ENCODE measurements around the gene SGTB. TPM values are rescaled to one million over a fixed set of nuclear protein-coding genes. Genes with fewer than 3 reads are reported as not detected.

SGTB gene
- 1 to 10 TPM; 7.4 to 8.3 TPM for total RNA-seq
- long read RNA-seq, full-length matches to known transcripts, result 4 of 7 reads
- long read RNA-seq, partial matches to known transcripts, result 0 of 7 reads
- long read RNA-seq, other reads (novel, unspliced or antisense), result 3 of 7 reads

- DNase-seq (peak; percentile 90), ATAC-seq (peak; percentile 99)
- intact Hi-C loops (cut with DNase I), result no loop called here
These were observed at the start of gene SGTB, which contains the start of gene NLN for GRCh38 chr5:65721720-65722574. SGTB (minus strand) TSS chr5:65722109; CDS start chr5:65720807, 1,302 bp downstream. NLN (plus strand) TSS chr5:65722205; CDS start chr5:65722374, 169 bp downstream.

- no peak for DNase-seq
- no peak for ATAC-seq
- intact Hi-C loops (cut with DNase I), result no loop called here
These were observed 49.4 kb upstream of the SGTB start for GRCh38 chr5:65771266-65771665.

- DNase-seq (no peak), ATAC-seq (peak in 1 of 2 donors; percentile 80)
- intact Hi-C loops (cut with DNase I), result no loop called here
These were observed 47.6 kb upstream of the SGTB start for GRCh38 chr5:65769539-65769938.

- no peak for ATAC-seq
- intact Hi-C loops (cut with DNase I), result no loop called here
These were observed 46.9 kb upstream of the SGTB start for GRCh38 chr5:65768723-65769346.

DNA sequence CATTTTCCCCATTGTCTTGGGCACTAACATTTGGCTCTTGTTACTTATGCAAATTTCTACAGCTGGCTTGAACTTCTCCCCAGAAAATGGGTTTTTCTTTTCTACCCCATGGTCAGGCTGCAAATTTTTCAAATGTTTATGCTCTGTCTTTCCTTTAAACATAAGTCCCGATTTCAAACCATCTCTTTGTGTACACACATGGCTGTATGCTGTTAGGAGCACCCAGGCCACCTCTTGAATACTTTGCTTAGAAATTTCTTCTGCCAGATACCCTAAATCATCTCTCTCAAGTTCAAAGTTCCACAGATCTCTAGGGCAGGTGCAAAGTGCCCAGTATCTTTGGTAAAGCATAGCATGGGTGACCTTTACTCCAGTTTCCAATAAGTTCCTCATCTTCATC is 45.7 kb upstream of the SGTB start:
- intact Hi-C loops (cut with DNase I), result no loop called here
- DNase-seq (no peak), ATAC-seq (no peak)

More at GRCh38 chr5:65768723-65769346, 46.9 kb upstream of the SGTB start:
- no peak for DNase-seq

GRCh38 chr5:65766781-65767180 is 44.9 kb upstream of the SGTB start:
- intact Hi-C loops (cut with DNase I), result no loop called here
- ATAC-seq, result no peak
- DNase-seq, result no peak

- DNase-seq, result no peak
- intact Hi-C loops (cut with DNase I), result no loop called here
- no peak for ATAC-seq
These were observed 44.3 kb upstream of the SGTB start for GRCh38 chr5:65766175-65766574.

GRCh38 chr5:65765582-65765981 is 43.7 kb upstream of the SGTB start:
- DNase-seq (no peak), ATAC-seq (no peak)
- intact Hi-C loops (cut with DNase I), result no loop called here

DNA sequence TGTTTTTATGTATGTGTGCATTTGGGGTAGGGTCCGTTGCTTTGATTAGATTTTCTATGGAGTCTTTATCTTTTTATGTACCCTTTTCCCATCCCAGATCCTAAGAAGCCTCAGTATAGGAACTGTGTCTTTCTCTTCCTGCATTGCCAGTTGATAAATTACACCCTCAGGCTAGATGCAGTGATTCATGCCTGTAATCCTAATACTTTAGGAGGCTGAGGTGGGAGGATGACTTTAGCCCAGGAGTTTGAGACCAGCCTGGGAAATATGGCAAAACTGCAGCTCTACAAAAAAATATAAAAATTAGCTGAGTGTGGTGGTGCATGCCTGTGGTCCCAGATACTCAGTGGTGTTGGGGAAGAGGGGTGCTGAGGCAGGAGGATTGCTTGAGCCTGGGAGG is 40.3 kb upstream of the SGTB start:
- DNase-seq (no peak), ATAC-seq (no peak)
- intact Hi-C loops (cut with DNase I), result no loop called here

DNA sequence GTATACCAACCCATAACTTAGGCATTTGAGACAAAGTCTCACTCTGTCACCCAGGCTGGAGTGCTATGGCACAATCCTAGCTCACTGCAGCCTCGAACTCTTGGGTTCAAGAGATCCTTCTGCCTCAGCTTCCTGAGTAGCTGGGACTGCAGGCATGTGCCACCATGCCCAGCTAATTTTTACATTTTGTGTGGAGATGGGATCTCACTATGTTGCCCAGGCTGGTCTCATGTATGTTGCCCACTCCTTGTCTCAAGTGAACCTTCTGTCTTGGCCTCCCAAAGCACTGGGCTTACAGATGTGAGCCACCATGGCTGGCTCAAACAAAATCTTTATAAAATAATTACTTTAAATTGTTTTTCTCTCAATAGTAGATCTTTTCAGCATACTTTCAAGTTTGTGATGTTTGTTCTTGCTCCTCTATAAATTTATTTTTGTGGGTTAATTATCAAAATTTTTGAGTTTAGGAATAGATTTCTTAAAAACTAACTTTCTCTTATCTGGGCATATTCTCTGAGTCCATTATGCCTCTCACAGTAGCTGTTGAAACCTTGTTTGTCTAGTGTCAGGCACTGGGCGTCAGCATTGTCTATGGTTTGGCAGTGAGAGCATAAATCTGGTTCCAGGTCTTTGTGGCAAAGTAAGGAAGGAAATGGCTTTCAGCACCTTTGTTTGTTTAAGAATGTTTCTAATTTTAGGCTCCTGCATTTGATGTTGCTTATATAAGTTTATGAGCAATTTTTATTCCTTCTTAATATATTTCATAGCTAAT is 38.8 kb upstream of the SGTB start:
- DNase-seq, result peak; percentile 27
- ATAC-seq, result peak; percentile 60 to 81
- intact Hi-C loops (cut with DNase I), result no loop called here

DNA sequence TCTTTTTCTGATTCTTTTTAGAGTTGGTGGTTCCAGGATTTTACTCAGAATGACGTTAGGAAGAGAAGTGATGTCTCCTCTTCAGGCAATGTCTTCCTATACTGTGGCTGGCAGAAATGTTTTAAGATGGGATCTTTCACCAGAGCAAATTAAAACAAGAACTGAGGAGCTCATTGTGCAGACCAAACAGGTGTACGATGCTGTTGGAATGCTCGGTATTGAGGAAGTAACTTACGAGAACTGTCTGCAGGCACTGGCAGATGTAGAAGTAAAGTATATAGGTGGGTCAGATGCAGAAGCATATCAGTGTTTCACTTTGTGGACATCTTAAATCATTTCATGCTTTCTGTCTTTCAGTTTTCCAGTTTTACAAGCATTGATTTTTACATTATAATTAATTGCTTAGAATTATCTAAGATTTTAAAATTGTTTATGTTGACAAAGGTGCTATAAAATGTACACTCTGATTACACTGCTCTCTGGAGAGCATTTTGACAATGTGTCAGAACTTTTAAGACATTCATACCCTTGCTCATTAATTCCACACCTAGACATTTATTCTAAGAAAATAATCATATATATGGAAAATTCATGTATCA is 36.7 kb upstream of the SGTB start:
- ATAC-seq (no peak), DNase-seq (no peak)
- intact Hi-C loops (cut with DNase I), result no loop called here

DNA sequence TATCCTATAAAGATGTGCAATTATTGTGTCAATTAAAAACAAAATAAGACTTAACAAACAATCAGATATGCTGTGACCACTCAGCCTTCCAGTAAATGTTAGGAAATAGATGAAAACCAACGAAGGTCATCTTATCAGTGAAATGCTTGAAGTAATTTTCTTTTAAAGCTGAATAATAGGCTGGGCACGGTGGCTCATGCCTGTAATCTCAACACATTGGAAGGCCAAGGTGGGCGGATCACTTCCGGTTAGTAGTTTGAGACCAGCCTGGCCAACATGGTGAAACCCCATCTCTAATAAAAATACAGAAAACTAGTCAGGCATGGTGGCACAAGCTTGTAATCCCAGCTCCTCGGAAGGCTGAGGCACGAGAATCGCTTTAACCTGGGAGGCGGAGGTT is 31.3 kb upstream of the SGTB start:
- ATAC-seq, result no peak
- intact Hi-C loops (cut with DNase I), result no loop called here
- no peak for DNase-seq

DNA sequence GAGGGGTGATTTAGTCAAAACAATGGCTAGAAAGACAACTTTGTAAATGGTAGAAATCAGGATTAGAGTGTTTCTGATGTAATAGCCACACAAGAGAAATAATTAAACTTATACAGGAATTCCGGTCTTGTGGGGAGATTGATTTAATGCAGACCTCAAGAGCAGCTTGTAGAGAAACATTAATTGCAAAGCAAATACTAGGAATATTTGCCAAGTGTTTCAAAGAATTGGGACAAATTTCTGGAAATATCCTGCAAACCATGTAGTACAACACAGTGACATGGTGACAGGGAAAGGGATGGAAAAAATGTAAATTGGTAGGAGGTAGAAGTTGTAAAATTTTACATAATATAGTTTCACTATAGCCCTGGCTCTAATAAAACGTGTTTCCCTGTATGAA is 29.0 kb upstream of the SGTB start:
- intact Hi-C loops (cut with DNase I), result no loop called here
- DNase-seq (no peak), ATAC-seq (no peak)

DNA sequence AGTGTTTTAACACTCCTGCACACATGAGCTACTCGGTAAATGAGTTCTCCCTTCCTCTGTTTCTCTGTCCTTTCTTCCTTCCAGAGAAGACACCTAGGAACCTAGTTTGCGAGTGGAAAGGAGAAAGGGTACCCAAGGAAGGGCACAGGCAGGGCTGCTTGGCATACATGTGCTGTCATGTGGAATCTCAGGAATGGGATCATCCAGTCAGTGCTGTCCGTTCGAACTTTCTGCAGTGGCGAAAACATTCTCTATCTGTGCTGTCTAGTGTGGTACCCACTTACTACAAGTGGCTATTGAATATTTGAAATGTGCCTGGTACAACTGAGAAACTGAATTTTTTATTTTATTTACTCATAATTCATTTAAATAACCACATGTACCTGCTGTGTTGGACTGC is 28.0 kb upstream of the SGTB start:
- intact Hi-C loops (cut with DNase I), result no loop called here
- ATAC-seq (peak in 1 of 2 donors; percentile 29), DNase-seq (no peak)

DNA sequence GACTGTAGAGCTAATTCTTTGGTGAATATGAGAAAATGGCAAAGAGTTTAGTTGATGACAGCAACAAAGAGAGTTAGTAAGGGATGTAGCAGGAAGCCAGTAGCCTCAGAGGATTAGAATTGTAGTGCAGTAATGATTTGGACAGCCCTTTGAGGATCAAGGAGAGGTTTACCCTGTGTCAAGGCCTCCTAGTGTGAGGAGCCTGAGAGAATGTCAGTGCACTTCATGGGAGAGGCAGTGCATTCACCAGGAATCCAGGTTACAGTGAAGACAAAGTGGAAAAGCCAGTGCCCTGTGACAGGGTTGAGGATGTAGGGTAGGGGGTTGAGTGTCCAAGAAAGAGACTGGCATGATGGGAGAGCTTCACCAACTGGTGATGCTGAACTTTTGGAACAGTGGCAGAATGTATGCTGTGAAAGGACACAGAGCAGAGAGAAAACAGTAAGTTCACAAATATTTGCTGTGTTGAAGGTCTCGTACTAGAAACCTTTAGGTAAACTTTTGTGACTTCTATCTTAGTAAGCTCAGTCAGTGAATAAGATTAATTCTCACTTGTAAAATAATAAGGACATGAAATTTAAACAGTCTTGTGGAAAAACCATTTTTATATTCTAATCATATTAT is 27.4 kb upstream of the SGTB start:
- intact Hi-C loops (cut with DNase I), result no loop called here
- no peak for ATAC-seq
- DNase-seq, result no peak

DNA sequence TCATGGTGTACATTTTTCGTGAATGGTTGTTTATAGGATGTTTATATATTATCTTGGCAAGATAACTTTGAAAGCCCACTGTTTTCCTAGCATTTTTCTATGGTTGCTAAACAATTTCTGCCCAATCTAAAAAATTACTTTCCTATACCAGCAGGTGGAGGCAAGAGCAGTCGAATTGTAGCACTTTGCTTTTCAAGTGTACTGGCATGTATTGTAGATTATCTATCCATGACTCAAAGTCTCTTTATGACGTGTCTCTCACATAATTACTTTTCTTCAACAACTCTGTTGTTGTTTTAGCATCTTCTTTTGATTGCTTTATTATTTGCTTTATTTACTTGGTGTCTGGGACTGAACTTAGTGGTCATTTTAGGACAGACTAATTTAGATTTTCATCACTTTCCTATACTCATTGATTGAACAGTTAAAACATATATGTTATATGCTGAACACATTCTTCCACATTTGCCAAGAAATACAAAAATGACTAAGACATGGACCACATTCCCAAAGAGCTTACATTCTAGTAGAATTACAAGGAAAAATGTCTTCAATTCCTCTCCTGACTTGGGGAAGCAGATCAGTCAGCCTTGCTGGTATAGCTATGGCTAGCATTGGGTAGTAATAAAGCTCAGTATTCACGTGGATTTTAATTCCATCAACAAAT is 20.8 kb upstream of the SGTB start:
- intact Hi-C loops (cut with DNase I), result no loop called here
- no peak for DNase-seq
- peak in 1 of 2 donors; percentile 78 for ATAC-seq

DNA sequence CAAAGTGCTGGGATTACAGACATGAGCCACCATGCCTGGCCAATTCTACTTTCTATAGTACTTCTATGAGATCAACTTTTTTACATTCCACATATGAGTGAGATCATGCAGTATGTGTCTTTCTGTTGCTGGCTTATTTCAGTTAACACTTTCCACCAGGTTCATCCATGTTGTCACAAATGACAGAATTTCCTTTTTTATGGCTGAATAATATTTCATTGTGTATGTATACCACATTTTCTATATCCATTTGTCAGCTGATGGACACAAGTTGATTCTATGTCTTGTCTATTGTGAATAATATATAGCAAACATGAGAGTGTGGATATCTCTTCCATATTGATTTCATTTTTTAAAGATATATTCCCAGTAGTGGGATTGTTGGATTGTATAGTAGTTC is 17.3 kb upstream of the SGTB start:
- DNase-seq, result no peak
- intact Hi-C loops (cut with DNase I), result no loop called here
- ATAC-seq, result no peak

GRCh38 chr5:65738305-65738704 is 16.4 kb upstream of the SGTB start:
- intact Hi-C loops (cut with DNase I), result no loop called here
- ATAC-seq, result no peak
- DNase-seq, result no peak

All from left cardiac atrium (tissue), 4 donors.